Esophagus muscularis mucosa (tissue), 3 donors: ENCODE data around the gene NOX5.

Experiments used
- POLR2A ChIP-seq: fragments of 450-650 bp; IDR thresholded peaks from one replicate; pipeline ENCODE4 v1.6.1; 2017; ENCODE audit warnings: antibody characterized with exemption, moderate library complexity, mild to moderate bottlenecking, low read depth
- TF ChIP-seq, protein P1 (sequence below), 3 experiments: fragments of 200-600 bp in 2 of 3; fragments of 450-650 bp in 1 of 3; sonication (generic) in 2 of 3; IDR thresholded peaks; one replicate each; pipeline ENCODE4 v1.5.1; 2017 to 2019; ENCODE audit warnings: antibody characterized with exemption in 3 of 3, mild to moderate bottlenecking in 2 of 3, moderate library complexity in 1 of 3

DNA sequence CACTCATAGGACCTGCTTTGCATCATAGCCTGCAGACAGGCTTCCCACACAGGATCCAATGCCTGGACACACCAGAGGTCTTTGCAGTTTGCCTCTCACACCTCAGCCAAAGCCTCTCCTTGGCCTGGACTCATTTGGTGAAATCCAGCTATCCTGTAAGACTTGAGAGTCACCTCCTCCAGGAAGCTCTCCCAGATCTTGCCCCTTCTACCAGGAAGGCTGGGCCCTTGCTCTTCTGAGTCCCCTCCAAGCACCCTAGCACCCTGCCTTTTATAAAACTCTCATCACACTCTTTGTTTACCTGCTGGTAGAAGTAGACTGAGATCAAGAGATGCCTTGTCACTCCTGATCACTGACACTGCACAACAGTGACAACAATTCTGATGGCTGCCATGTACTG, 79.1 kb downstream of the NOX5 start:
- TF ChIP-seq POLR2A, result no peak
- TF ChIP-seq, protein P1, sequence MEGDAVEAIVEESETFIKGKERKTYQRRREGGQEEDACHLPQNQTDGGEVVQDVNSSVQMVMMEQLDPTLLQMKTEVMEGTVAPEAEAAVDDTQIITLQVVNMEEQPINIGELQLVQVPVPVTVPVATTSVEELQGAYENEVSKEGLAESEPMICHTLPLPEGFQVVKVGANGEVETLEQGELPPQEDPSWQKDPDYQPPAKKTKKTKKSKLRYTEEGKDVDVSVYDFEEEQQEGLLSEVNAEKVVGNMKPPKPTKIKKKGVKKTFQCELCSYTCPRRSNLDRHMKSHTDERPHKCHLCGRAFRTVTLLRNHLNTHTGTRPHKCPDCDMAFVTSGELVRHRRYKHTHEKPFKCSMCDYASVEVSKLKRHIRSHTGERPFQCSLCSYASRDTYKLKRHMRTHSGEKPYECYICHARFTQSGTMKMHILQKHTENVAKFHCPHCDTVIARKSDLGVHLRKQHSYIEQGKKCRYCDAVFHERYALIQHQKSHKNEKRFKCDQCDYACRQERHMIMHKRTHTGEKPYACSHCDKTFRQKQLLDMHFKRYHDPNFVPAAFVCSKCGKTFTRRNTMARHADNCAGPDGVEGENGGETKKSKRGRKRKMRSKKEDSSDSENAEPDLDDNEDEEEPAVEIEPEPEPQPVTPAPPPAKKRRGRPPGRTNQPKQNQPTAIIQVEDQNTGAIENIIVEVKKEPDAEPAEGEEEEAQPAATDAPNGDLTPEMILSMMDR (IDR thresholded peaks at IDR 0.05), result no peak
